PC-9 (cell line): ENCODE measurements around the gene TREM2. TPM values are rescaled to one million over a fixed set of nuclear protein-coding genes. Genes with fewer than 3 reads are reported as not detected.

ENCODE experiments used
- BruUV-seq: library from RNA; stranded (reverse); fragments of 400-500 nt; replicated peaks from 2 replicates; lab custom pipeline; 2021; lab: Mats Ljungman, UMichigan
- CTCF ChIA-PET: fragments of 300-600 bp; sonication (Branson Sonifier 250); formaldehyde crosslinking; loops from one replicate; lab custom pipeline; 2022; ENCODE audit warnings: antibody characterized with exemption; lab: Charles Lee
- POLR2A ChIA-PET: fragments of 300-600 bp; sonication (Branson Sonifier 250); formaldehyde crosslinking; loops from one replicate; lab custom pipeline; 2022; ENCODE audit warnings: antibody characterized with exemption; ENCODE audit not compliant: unreplicated experiment; lab: Charles Lee
- DNase-seq, 2 experiments: peaks; one replicate each; pipeline versions ENCODE4 v3.0.0 to v3.0.0-alpha.2; 2015 to 2022; ENCODE audit warnings: mixed read lengths in 1 of 2
- H2AFZ ChIP-seq: fragments of 200-600 bp; sonication (generic); 2 replicates; pipeline ENCODE4 v1.8.1; 2017; ENCODE audit warnings: antibody characterized with exemption
- H3F3A ChIP-seq: fragments of 200-600 bp; sonication (generic); 2 replicates; pipeline ENCODE4 v1.8.1; 2017; ENCODE audit warnings: antibody characterized with exemption, mild to moderate bottlenecking, low read depth; ENCODE audit not compliant: insufficient read depth
- H3K27ac ChIP-seq: fragments of 200-600 bp; sonication (generic); 2 replicates; pipeline ENCODE4 v1.6.1; 2016; ENCODE audit warnings: mixed run types
- H3K27me3 ChIP-seq: fragments of 200-600 bp; sonication (generic); 2 replicates; pipeline ENCODE4 v1.6.1; 2016; ENCODE audit warnings: low read depth, mixed run types; ENCODE audit not compliant: insufficient read depth
- H3K36me3 ChIP-seq: fragments of 200-600 bp; sonication (generic); 2 replicates; pipeline ENCODE4 v1.6.1; 2016; ENCODE audit warnings: low read depth, mixed run types
- H3K4me1 ChIP-seq: fragments of 200-600 bp; sonication (generic); replicated peaks from 2 replicates; pipeline ENCODE4 v1.6.1; 2016; ENCODE audit warnings: mixed run types; ENCODE audit not compliant: insufficient read depth
- H3K4me2 ChIP-seq: fragments of 200-600 bp; sonication (generic); 2 replicates; pipeline ENCODE4 v1.6.1; 2017; ENCODE audit warnings: mixed run types
- H3K4me3 ChIP-seq: fragments of 200-600 bp; sonication (generic); 2 replicates; pipeline ENCODE4 v1.6.1; 2016; ENCODE audit warnings: mixed run types
- H3K79me2 ChIP-seq: fragments of 200-600 bp; sonication (generic); 2 replicates; pipeline ENCODE4 v1.6.1; 2017; ENCODE audit warnings: low read depth, mixed run types
- H3K9me2 ChIP-seq: fragments of 200-600 bp; sonication (generic); 2 replicates; pipeline ENCODE4 v1.8.1; 2017; ENCODE audit warnings: mild to moderate bottlenecking; ENCODE audit not compliant: insufficient read depth
- H3K9me3 ChIP-seq: fragments of 200-600 bp; sonication (generic); 2 replicates; pipeline ENCODE4 v1.8.1; 2016; ENCODE audit warnings: low read depth; ENCODE audit not compliant: insufficient read depth
- H4K20me1 ChIP-seq: fragments of 200-600 bp; sonication (generic); 2 replicates; pipeline ENCODE4 v1.8.1; 2017; ENCODE audit not compliant: insufficient read depth
- EZH2 ChIP-seq: fragments of 200-600 bp; sonication (generic); IDR thresholded peaks from 2 replicates; pipeline ENCODE4 v1.8.0; 2017; ENCODE audit warnings: antibody characterized with exemption, low read depth
- intact Hi-C: fragments of 100-400 bp; cut with micrococcal nuclease; formaldehyde crosslinking; loops from one replicate; pipeline ENCODE4 v1.10.0; 2022; ENCODE audit not compliant: unreplicated experiment
- total RNA-seq: library from RNA; stranded (reverse); gene quantifications from 2 replicates; pipeline ENCODE4 v1.2.3, GENCODE V29; 2021
- TF ChIP-seq, protein P1 (sequence below): fragments of 200-600 bp; sonication (generic); conservative IDR thresholded peaks from 2 replicates; pipeline ENCODE4 v1.6.1; 2017; ENCODE audit warnings: mixed run types, antibody characterized with exemption, mild to moderate bottlenecking, moderate library complexity

Gene TREM2
- total RNA-seq, 1 experiment from 2014 or later = not detected

DNA sequence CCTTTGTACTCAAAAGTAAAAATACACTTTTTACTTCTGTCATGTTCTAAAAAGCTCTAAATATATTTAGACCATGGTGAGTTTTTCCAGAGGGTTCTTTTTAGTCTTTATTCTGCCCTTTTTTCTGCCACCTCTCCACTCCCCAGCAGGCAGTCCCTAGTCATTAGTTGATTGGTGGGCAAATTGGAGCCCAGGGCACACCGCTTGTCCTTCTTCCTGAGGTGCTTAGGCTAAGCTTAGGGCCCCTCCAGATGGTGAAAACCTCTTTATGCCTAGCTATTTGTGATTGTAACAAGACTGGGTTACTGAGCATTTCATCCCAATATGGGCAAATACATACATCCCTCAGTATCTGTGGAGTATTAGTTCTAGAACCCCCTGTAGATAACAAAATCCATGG lies 15.0 kb downstream of the TREM2 start:
- no peaks in the 10 kb centered on the region; the same call in 1 of the 2 replicates for H3K27me3 ChIP-seq
- H3K9me2 ChIP-seq = no peaks in the 10 kb centered on the region
- intact Hi-C loops = no loop called here
- BruUV-seq = no TSS peak
- CTCF ChIA-PET = no interaction called here
- no peak for DNase-seq
- no peaks in the 10 kb centered on the region for H3F3A ChIP-seq
- no peaks in the 10 kb centered on the region for H3K79me2 ChIP-seq
- H3K27ac ChIP-seq = no peak overlapping the region
- H2AFZ ChIP-seq = no peak overlapping the region
- H3K4me3 ChIP-seq = no peak overlapping the region
- no peaks in the 10 kb centered on the region for H3K4me1 ChIP-seq
- no peaks in the 10 kb centered on the region for H3K36me3 ChIP-seq
- no peak overlapping the region for H3K4me2 ChIP-seq
- POLR2A ChIA-PET = no interaction called here
- TF ChIP-seq EZH2 = no peak
- TF ChIP-seq, protein P1, sequence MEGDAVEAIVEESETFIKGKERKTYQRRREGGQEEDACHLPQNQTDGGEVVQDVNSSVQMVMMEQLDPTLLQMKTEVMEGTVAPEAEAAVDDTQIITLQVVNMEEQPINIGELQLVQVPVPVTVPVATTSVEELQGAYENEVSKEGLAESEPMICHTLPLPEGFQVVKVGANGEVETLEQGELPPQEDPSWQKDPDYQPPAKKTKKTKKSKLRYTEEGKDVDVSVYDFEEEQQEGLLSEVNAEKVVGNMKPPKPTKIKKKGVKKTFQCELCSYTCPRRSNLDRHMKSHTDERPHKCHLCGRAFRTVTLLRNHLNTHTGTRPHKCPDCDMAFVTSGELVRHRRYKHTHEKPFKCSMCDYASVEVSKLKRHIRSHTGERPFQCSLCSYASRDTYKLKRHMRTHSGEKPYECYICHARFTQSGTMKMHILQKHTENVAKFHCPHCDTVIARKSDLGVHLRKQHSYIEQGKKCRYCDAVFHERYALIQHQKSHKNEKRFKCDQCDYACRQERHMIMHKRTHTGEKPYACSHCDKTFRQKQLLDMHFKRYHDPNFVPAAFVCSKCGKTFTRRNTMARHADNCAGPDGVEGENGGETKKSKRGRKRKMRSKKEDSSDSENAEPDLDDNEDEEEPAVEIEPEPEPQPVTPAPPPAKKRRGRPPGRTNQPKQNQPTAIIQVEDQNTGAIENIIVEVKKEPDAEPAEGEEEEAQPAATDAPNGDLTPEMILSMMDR = no peak
- H4K20me1 ChIP-seq = no peaks in the 10 kb centered on the region
- no peaks in the 10 kb centered on the region for H3K9me3 ChIP-seq

DNA sequence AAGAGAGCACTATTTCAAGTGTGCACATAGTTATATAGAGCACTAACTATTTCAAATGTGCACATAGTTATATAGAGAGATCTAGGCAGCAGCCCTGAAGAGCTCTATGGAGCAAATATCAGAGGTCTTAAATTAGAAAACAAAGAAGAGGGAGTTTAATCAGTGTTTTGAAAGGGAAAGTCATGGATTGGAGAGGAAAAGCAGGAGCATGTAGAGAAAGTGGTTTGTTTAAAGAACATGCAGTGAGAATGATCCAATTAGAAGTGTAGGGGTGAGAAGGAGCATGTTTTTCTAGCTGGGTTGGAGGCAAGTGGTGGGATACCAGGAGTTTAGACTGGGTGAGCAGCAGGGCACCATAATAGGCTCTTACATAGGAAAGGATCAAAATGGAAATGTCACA lies 26.0 kb downstream of the TREM2 start:
- no peaks in the 10 kb centered on the region for H4K20me1 ChIP-seq
- H3K27me3 ChIP-seq = no peaks in the 10 kb centered on the region
- H3K27ac ChIP-seq = no peak overlapping the region
- H3K36me3 ChIP-seq = no peaks in the 10 kb centered on the region
- ChIA-PET CTCF (no interaction called here), POLR2A (no interaction called here)
- H3K4me3 ChIP-seq = no peak overlapping the region
- no peaks in the 10 kb centered on the region for H3F3A ChIP-seq
- H3K4me1 ChIP-seq = no peaks in the 10 kb centered on the region
- no peaks in the 10 kb centered on the region for H3K9me2 ChIP-seq
- TF ChIP-seq, protein P1 = no peak
- no peak for TF ChIP-seq EZH2
- intact Hi-C loops = no loop called here
- H3K4me2 ChIP-seq = no peak overlapping the region
- H3K9me3 ChIP-seq = no peaks in the 10 kb centered on the region
- no TSS peak for BruUV-seq
- DNase-seq = no peak
- H2AFZ ChIP-seq = no peak overlapping the region
- H3K79me2 ChIP-seq = no peaks in the 10 kb centered on the region

GRCh38 chr6:41135062-41135832 lies 27.7 kb downstream of the TREM2 start:
- H3F3A ChIP-seq = no peaks in the 10 kb centered on the region
- H3K9me3 ChIP-seq = no peaks in the 10 kb centered on the region
- TF ChIP-seq, protein P1 = no peak
- TF ChIP-seq EZH2 = no peak
- no peaks in the 10 kb centered on the region for H3K36me3 ChIP-seq
- H3K79me2 ChIP-seq = no peaks in the 10 kb centered on the region
- ChIA-PET CTCF (no interaction called here), POLR2A (no interaction called here)
- no peaks in the 10 kb centered on the region for H3K9me2 ChIP-seq
- intact Hi-C loops = no loop called here
- no peak for DNase-seq
- no peak overlapping the region for H3K27ac ChIP-seq
- no peaks in the 10 kb centered on the region for H3K4me1 ChIP-seq
- H3K4me2 ChIP-seq = no peak overlapping the region
- H3K27me3 ChIP-seq = no peaks in the 10 kb centered on the region
- no peak overlapping the region for H2AFZ ChIP-seq
- no TSS peak for BruUV-seq
- H4K20me1 ChIP-seq = no peaks in the 10 kb centered on the region
- no peak overlapping the region for H3K4me3 ChIP-seq
